ENCODE results near the gene LOXL1. TPM values are rescaled to one million over a fixed set of nuclear protein-coding genes. Genes with fewer than 3 reads are reported as not detected.

Gene LOXL1
- polyA plus RNA-seq, 1 donor from 2014 or later = 2.1 TPM

- Histone ChIP-seq H3K4me3 (ENCODE audit: low read length) (no peak overlapping the region), H2AFZ (ENCODE audit: low read depth, low read length) (no peak overlapping the region), H3K4me2 (ENCODE audit: low read length) (no peak overlapping the region), H3K9me3 (ENCODE audit: low read length) (no peaks in the 10 kb centered on the region), H3K27ac (ENCODE audit: low read length) (no peak overlapping the region), H3K9me2 (ENCODE audit: insufficient read depth, low read length) (no peaks in the 10 kb centered on the region), H3K27me3 (ENCODE audit: insufficient read depth, low read depth, low read length) (no peaks in the 10 kb centered on the region), H3K36me3 (ENCODE audit: insufficient read depth, low read length) (no peaks in the 10 kb centered on the region), H3K79me2 (replicated peaks; ENCODE audit: insufficient read depth, low read length) (peaks cover 3% of the 10 kb centered on the region), H4K20me1 (ENCODE audit: insufficient read depth) (no peaks in the 10 kb centered on the region), H3K9ac (ENCODE audit: low read length) (no peak overlapping the region), H3F3A (ENCODE audit: insufficient read depth, low read length, poor library complexity, severe bottlenecking) (no peaks in the 10 kb centered on the region)
- TF ChIP-seq RAD21 (conservative IDR thresholded peaks at IDR 0.05) = no peak
- TF ChIP-seq TAF1 (IDR thresholded peaks at IDR 0.05; ENCODE audit: low read depth) = no peak
- TF ChIP-seq EP300 (conservative IDR thresholded peaks at IDR 0.05; ENCODE audit: poor library complexity, severe bottlenecking) = no peak
- no peak for TF ChIP-seq MXI1 (conservative IDR thresholded peaks at IDR 0.05; ENCODE audit: poor library complexity, severe bottlenecking)
- TF ChIP-seq REST (IDR thresholded peaks at IDR 0.05; ENCODE audit: borderline replicate concordance) = no peak
- TF ChIP-seq POLR2AphosphoS5 (IDR thresholded peaks at IDR 0.05) = no peak
- no peak for TF ChIP-seq SMC3 (conservative IDR thresholded peaks at IDR 0.05; ENCODE audit: poor library complexity)
- TF ChIP-seq EZH2 (IDR thresholded peaks at IDR 0.05; ENCODE audit: borderline replicate concordance, insufficient read depth, low read length, poor library complexity, severe bottlenecking) = no peak
- TF ChIP-seq CTCF (IDR thresholded peaks at IDR 0.05; ENCODE audit: poor library complexity, severe bottlenecking) = no peak
These were observed 61.6 kb downstream of the LOXL1 start for GRCh38 chr15:73987681-73988444.

GRCh38 chr15:73988445-73988969 lies 62.2 kb downstream of the LOXL1 start:
- peaks cover 9% of the 10 kb centered on the region for H3K79me2 ChIP-seq (replicated peaks; ENCODE audit: insufficient read depth, low read length)
- no peaks in the 10 kb centered on the region for H3K9me2 ChIP-seq (ENCODE audit: insufficient read depth, low read length)
- no peak overlapping the region for H3K27ac ChIP-seq (ENCODE audit: low read length)
- TF ChIP-seq REST (IDR thresholded peaks at IDR 0.05; ENCODE audit: borderline replicate concordance) (no peak), TAF1 (IDR thresholded peaks at IDR 0.05; ENCODE audit: low read depth) (no peak), EP300 (conservative IDR thresholded peaks at IDR 0.05; ENCODE audit: poor library complexity, severe bottlenecking) (no peak), POLR2AphosphoS5 (IDR thresholded peaks at IDR 0.05) (no peak), SMC3 (conservative IDR thresholded peaks at IDR 0.05; ENCODE audit: poor library complexity) (no peak), CTCF (IDR thresholded peaks at IDR 0.05; ENCODE audit: poor library complexity, severe bottlenecking) (no peak), MXI1 (conservative IDR thresholded peaks at IDR 0.05; ENCODE audit: poor library complexity, severe bottlenecking) (no peak), RAD21 (conservative IDR thresholded peaks at IDR 0.05) (no peak), EZH2 (IDR thresholded peaks at IDR 0.05; ENCODE audit: borderline replicate concordance, insufficient read depth, low read length, poor library complexity, severe bottlenecking) (no peak)
- H3K36me3 ChIP-seq (ENCODE audit: insufficient read depth, low read length) = no peaks in the 10 kb centered on the region
- H4K20me1 ChIP-seq (ENCODE audit: insufficient read depth) = no peaks in the 10 kb centered on the region
- no peak overlapping the region for H3K4me2 ChIP-seq (ENCODE audit: low read length)
- H3K9me3 ChIP-seq (ENCODE audit: low read length) = no peaks in the 10 kb centered on the region
- H3K27me3 ChIP-seq (ENCODE audit: insufficient read depth, low read depth, low read length) = no peaks in the 10 kb centered on the region
- H3F3A ChIP-seq (ENCODE audit: insufficient read depth, low read length, poor library complexity, severe bottlenecking) = no peaks in the 10 kb centered on the region
- no peak overlapping the region for H2AFZ ChIP-seq (ENCODE audit: low read depth, low read length)
- no peak overlapping the region for H3K9ac ChIP-seq (ENCODE audit: low read length)
- no peak overlapping the region for H3K4me3 ChIP-seq (ENCODE audit: low read length)
